GM18909 (cell line): ENCODE measurements around the gene SPTAN1.

Experiments
- ATAC-seq: cut with Tn5 transposase; IDR thresholded peaks from one replicate; pipeline ENCODE4 v1.9.1; 2021; ENCODE audit warnings: mild to moderate bottlenecking; ENCODE audit not compliant: unreplicated experiment, poor library complexity

SPTAN1 gene

DNA sequence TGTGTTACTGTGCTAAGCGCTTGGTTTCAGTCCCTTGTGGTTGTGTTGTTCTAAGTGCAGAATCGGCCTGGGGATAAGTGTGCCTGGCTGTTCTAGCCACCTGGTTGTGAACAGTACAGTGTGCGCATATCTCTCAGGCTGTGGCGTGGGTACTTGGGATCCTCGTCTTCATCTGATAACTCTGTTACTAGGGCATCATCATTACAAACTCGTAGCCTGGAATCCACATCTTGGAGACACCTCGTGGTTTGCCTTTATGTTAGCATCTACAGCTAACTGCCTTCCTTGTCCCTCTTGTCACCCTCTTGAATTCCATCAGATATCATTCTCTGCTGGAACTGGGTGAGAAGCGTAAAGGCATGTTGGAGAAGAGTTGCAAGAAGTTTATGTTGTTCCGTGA is 41.5 kb downstream of the SPTAN1 start:
- no peak for ATAC-seq

DNA sequence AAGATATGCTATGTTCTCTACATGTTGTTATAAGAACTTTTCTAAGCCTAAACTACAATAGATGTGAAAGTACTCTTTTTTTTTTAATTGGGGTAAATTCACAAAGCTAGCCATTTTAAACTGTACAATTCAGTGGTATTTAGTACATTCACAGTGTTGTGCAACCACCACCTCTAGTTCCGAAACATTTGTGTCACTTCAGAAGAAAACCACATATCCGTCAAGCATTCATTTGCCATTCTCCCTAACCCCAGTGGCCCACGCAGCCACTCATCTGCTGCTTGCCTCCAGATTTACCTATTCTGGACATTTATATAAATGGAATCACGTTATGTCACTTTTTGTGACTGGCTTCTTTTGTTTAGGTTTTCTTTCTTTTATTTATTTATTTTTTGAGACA is 43.1 kb downstream of the SPTAN1 start:
- no peak for ATAC-seq

DNA sequence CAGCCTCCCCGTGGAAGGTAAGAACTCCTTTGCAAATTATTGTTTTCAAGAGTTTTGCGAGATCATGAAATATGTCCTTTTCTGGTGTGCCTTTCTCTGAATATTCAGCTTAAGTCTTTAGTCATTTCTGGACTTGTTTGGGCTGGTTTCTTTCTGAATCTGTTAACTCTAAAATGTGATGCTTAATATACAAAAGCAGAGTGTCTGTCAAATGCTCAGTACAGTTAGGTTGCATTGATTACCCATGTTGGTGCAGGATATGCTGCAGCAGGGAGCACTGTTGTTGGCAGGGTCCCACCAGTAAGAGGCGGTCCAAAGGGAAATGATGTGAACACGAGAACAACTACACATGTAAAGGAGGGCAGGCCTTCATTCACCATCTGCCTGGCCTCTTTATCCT is 47.7 kb downstream of the SPTAN1 start:
- ATAC-seq = no peak

DNA sequence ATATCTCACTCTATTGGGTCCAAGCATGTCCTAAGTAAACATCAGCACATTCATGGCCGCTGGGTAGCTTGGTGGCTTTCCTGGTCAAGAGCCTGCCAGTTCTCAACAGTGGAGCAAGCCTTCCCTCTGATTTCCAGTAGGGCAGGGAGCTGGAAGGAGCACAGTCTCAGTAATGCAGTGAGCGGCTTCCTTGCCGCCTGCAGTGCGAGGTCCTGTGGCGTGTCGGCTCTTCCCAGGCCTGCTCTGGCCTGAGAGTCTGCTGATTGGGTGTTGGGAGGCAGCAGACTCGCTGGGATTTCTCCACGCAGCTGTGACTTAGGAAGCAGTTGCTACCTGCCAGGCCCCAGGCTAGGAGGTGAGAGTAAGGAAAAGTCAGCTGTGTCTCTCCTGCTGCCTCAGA is 51.3 kb downstream of the SPTAN1 start:
- ATAC-seq = no peak

DNA sequence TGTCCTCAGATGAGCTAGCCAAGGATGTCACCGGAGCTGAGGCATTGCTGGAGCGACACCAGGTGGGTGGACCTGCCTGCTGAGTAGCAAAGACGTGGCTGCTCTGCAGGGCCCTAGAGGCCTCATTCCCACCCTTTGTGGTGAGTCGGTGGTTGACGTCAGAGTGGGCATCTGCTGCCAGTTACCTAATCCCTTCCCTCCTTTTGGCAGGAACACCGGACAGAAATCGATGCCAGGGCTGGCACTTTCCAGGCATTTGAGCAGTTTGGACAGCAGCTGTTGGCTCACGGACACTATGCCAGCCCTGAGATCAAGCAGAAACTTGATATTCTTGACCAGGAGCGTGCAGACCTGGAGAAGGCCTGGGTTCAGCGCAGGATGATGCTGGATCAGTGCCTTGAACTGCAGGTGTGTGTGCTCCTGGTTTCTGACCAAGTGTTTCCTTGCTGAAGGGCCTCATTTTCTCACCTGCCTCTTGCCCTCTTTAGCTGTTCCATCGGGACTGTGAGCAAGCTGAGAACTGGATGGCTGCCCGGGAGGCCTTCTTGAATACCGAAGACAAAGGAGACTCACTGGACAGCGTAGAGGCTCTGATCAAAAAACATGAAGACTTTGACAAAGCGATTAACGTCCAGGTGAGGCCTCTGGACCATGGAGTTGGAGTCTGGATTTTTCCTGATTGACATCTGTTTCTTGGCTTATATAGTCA is 55.4 kb downstream of the SPTAN1 start:
- ATAC-seq = no peak

DNA sequence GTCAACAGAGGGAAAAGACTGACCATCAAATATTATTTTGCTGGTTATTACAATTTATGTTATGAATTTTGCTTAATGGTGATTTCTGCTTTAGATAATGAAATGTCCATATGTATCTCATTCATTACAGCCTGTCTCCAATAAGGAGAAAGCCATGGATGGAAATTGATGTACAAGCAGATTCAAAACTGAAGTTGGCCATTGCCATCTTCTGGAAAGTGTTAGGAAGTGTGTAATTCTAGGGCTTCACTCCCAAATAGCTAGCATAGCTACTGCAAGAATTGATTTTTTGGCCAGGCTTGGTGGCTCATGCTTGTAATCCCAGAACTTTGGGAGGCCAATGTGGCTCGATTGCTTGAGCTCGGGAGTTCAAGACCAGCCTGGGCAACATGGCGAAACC is 58.5 kb downstream of the SPTAN1 start:
- no peak for ATAC-seq

DNA sequence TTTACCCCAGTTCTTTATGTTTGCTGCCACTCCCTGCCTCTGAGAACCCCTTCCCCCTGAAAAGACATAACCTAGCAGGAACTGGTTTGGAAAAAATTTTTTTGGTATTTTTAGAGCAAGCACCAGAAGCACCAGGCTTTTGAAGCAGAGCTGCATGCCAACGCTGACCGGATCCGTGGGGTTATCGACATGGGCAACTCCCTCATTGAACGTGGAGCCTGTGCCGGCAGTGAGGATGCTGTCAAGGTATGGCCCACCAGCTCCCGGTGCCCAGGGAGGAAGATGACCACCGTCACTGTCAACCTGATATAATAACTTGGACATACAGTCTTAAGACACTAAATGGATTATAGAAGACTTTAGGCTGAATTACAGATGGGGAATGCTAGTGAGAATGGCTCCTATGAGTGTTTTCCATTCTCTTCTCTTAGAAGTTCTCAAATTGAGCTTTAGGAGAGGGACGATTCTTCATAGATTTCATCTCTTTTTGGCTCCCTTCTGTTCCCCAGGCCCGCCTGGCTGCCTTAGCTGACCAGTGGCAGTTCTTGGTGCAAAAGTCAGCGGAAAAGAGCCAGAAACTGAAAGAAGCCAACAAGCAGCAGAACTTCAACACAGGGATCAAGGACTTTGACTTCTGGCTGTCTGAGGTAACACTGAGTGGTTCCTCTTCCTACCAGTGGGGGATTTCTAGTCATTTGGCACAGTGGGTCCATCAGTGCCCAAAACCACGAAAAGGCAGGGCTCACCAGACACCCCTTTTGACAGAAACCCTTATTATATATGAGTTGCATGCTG is 59.4 kb downstream of the SPTAN1 start:
- no peak for ATAC-seq

DNA sequence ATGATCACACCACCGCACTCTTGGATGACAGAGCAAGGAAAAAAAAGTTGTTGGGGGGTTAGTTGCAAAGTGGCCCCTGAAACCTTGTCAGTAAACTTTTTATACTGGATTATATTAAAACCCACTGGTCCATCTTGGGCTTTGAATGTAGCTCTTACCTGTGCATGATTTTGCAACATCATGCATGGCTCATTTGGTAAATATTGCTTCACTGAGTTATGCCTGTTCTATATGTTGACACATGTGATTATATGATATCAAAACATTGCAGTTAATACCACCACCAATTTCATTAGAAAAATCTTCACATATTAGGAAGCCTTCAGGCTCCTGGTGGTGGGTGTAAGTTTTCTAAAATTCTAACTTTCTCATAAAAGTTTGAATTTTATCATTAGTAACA is 62.3 kb downstream of the SPTAN1 start:
- ATAC-seq = no peak

DNA sequence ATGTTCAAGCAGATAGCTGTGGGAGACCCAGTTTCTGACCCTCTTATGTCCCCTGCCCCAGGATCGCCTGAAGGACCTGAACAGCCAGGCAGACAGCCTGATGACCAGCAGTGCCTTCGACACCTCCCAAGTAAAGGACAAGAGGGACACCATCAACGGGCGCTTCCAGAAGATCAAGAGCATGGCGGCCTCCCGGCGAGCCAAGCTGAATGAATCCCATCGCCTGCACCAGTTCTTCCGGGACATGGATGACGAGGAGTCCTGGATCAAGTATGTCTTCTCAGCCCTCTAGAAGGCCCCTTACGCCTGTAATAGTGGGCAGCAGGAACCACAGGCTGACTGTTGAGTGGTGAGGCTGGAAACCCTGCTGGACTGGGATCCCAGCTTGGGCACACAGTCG is 63.2 kb downstream of the SPTAN1 start:
- ATAC-seq = no peak

DNA sequence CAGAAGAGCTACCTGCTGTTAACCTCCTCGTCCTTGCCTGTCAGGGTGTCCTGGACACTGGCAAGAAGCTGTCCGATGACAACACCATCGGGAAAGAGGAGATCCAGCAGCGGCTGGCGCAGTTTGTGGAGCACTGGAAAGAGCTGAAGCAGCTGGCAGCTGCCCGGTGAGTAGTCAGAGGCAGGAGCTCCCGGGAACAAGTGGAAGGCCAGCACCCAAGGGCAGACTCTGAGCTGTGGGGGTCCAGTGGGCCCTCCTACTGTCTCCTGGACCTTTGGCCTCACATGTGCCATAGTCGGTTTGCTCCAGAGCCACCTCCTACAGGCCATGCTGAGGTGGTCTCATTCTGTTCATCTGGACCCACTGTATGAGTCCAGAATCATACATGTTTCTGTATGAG is 65.6 kb downstream of the SPTAN1 start:
- ATAC-seq = no peak

DNA sequence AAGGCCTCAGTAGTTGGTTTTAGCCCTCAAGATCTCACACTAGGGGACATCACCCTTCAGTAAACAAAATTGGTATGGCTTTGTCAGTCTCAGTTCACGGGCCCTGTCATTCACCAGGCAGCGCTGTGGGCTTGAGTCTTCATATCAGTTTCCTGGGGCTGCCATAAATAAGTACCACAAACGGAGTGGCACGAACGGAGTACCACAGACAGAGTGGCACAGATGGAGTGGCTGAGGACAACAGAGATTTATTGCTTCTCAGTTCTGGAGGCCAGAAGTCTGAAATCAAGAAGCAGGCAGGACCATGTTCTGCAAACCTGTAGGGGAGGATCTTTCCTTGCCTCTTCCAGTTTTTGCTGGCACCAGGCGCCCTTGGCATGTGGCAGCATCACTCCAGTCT is 66.7 kb downstream of the SPTAN1 start:
- no peak for ATAC-seq

DNA sequence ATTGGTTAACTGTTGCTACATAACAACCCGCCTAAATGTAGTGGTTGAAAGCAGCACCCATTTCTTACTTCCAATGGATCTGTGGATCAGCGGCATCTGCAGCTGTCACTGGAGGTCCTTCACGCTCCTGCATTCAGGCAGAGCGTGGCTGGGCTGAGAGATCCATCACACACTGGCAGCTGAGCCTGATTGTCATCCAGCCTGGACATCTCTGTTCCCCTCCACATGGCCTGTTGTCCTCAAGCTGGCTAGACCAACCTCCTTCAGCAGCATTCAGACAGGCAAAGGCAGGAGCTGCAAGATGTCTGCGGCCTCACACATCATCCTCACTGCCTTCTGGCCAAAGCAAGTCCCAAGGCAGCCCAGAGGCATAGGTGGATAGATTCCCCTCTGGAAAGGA is 67.4 kb downstream of the SPTAN1 start:
- no peak for ATAC-seq

DNA sequence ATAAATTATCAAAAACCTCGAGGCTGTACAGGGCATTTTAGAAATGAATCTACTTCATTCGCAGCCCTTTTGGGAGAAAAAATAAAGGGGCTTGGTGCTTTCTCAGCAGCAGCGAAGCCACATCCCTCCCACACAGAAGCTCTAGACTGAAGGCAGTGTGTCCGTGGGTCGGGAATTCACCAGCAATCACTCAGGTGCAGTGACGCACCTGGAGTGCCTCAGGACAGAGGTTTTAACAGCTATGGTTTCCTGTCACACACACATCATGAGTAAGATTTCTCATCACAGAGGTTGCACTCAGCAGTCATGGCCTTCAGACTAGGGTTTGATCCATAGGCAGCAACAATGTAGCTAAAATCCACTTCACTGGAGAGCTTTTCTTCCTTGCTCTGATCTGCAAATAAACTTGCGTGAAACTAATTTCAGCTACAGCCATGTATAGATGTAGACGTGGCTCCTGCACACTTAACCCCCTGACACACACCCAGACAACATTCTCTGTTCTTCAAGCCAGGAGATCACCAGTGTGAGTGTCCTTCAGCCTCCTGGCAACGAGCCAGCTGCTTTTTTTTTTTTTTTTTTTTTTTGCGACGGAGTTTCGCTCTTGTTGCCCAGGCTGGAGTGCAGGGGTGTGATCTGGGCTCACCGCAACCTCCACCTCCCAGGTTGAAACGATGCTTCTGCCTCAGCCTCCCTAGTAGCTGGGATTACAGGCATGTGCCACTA is 69.5 kb downstream of the SPTAN1 start:
- no peak for ATAC-seq

DNA sequence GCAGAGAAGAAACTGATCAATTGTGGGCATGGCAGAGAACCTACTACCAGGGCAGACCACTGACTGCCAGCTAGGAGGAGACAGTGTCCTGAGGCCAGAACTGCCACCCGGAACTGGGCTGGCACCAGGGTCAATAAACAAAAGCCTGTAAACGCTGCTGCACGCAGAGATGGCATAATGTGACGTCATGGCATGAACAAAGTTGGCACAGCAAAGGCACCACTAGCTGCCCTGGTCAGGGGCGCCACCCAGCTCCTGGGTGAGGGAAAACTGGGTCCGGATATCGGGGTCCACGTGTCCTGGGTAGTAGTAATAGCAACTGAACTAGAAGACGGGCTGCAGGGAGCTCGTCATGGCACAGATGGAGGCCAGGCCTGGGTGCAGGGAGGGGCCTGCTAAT is 72.2 kb downstream of the SPTAN1 start:
- no peak for ATAC-seq

DNA sequence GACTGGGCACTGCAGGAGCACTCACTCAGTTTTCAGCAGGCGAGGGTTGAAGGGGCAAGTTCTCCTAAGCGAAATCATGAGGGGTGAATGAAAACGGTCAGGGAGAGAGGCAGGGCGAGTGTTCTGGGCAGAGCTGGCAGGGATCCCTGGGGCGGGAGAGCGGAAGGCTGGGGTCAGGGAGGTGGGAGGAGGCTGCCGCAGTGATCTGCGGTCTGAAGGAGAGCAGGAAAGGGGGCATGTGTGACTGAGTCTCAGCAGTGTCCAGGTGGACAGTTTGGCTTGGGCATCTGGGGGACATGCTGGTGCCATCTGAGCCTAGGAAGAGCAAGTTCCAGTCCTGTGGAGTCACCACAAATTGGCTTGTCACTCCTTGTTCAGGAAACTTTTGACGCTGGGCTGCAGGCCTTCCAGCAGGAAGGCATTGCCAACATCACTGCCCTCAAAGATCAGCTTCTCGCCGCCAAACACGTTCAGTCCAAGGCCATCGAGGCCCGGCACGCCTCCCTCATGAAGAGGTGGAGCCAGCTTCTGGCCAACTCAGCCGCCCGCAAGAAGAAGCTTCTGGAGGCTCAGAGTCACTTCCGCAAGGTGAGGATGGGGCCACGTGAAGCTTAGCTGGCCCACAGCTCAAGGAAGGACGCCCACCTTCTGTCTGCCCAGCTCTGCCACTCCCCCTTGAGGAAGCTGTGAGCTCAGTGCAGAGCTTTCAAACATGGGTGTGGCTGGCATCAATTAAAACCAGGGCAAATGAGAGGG is 73.2 kb downstream of the SPTAN1 start:
- no peak for ATAC-seq

DNA sequence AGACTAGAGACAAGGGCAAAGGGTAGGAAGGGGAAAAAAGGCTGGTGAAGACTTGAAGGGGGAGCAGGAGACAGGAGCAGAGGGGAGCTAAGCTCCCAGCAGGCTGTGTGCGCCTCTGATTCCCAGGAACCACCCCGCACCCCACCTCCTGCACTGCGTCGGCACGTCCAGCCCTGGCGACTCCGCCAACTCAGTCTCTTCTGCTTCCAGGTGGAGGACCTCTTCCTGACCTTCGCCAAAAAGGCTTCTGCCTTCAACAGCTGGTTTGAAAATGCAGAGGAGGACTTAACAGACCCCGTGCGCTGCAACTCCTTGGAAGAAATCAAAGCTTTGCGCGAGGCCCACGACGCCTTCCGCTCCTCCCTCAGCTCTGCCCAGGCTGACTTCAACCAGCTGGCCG is 73.8 kb downstream of the SPTAN1 start:
- no peak for ATAC-seq

DNA sequence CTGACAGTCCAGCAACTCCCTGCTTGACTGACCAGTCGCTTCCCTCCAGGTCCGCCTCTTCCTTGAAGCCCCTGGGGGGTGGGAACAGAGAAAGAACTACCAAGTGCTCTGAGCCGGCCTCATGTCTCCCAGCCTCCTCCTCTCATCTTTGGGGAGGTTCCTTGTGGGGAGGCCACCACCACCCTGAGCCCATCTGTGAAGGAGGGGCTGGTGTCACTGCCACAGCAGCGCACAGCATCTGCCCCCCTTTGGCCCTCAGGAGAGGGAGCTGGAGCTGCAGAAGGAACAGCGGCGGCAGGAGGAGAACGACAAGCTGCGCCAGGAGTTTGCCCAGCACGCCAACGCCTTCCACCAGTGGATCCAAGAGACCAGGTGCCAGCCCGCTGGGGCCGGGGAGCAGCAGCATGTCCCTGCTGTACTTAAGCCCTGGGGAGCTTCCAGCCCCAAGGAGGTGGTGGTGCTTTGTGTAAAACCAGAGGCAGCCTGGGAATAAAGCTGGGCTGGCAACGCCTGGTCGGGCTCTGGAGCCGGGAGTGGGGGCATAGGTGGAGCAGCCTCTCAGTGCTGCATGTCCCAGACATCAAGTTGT is 74.8 kb downstream of the SPTAN1 start:
- ATAC-seq = no peak

DNA sequence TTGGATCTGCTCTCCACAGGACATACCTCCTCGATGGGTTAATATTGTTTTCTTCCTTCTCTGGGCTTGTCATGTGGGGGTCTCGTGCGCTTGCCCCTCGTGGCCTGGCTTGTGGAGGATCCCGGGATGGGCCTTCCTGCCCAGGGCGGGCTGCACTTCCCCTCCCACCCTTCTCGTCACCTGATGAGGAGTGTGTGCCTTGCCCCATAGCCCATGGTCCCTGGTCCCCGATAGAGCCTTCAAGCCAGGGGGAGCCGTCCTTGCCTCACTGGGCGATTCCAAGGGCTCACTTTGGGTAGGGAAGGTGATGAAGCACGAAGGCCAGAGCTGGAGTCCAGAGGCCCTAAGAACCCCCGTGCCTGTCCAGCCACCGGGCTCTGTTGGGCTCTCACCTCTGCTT is 75.5 kb downstream of the SPTAN1 start:
- no peak for ATAC-seq

DNA sequence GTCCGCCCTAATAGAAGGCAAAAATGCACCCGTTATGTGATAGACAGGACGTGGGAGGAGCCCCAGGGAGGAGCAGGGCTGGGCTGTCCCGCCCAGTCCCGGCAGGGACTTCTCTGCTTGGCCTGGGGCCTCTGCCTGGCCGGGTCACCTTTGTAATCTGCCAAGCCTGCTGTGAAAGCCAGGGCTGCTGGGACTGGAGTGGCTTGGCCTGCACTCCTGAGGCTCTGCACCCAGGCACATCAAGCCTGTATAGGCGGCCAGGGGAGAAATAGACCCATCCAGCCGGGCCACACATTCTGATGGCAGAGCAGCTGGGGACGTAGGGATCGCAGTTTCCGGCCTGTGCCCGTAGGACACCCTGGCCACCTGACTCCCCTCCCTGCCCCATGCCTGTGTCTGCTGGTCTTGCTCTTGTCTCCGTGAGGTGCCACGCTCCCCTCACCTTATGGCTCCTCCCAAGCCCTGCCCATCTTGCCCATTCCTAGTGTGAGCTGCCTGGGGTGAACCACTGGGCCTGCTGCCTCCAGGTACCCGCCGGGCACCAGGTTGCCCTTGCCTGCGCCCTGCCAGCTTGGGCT is 76.2 kb downstream of the SPTAN1 start:
- ATAC-seq = no peak

DNA sequence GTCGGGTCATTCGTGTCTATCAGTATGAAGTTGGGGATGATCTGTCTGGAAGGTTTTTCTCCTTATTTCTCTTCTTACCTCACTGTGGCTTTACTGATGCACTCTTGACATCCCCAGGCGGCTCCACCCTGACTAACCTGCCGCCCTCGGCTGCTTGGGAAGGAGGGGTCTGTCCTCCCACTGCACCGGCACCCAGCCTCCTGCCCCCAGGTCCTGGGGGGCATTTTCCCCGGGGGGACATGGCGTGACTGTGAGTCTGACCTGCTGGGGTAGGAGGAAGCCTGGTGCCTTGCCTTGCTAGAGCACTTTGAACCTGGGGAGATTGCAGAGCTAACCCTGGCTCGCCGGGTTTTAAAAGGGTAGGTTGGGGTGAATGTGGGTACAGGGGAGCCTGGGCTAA is 76.7 kb downstream of the SPTAN1 start:
- no peak for ATAC-seq
